Stimulated activated memory B cell treated with anti-CD40 and anti-IgM and Interleukin-4, amounts not matched to agents 10 μg/mL and 1 μg/mL and 100 μg/mL, for 72 hours (primary cell): ENCODE data around the gene SLC50A1.

Experiments
- ATAC-seq: fragments of 150-1000 bp; cut with Tn5 transposase; 2 replicates; pipeline ENCODE4 v1.10.0; 2021
- H3K27ac Mint-ChIP-seq: one replicate; pipeline ENCODE4 v1.8.0; 2022; ENCODE audit warnings: mild to moderate bottlenecking, mixed read lengths
- H3K27me3 Mint-ChIP-seq: one replicate; pipeline ENCODE4 v1.8.0; 2022; ENCODE audit warnings: mixed read lengths
- H3K36me3 Mint-ChIP-seq: one replicate; pipeline ENCODE4 v1.8.0; 2022; ENCODE audit warnings: mixed read lengths
- H3K4me1 Mint-ChIP-seq: one replicate; pipeline ENCODE4 v1.8.0; 2022; ENCODE audit warnings: mixed read lengths
- H3K4me3 Mint-ChIP-seq: one replicate; pipeline ENCODE4 v1.8.0; 2022; ENCODE audit warnings: mild to moderate bottlenecking, moderate library complexity, mixed read lengths
- H3K9me3 Mint-ChIP-seq: one replicate; pipeline ENCODE4 v1.8.0; 2022; ENCODE audit warnings: mixed read lengths

Gene SLC50A1

DNA sequence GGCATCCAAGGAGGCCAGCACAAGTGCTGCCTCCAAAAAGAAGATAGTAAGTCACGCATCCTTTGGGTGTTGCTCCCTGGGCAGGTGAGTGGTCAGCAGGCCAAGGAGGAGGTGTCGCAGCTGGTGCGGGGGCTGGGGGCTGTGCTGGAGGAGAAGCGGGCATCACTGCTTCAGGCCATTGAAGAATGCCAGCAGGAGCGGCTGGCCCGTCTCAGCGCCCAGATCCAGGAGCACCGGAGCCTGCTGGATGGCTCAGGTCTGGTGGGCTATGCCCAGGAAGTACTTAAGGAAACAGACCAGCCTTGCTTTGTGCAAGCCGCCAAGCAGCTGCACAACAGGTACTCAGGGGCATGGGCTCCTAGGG lies 42.2 kb downstream of the SLC50A1 start:
- Mint-ChIP-seq H3K27me3 (no peaks in the 10 kb centered on the region), H3K4me3 (no peak overlapping the region), H3K4me1 (peaks cover 32% of the 10 kb centered on the region), H3K27ac (no peak overlapping the region), H3K36me3 (peaks cover 13% of the 10 kb centered on the region), H3K9me3 (no peaks in the 10 kb centered on the region)
- ATAC-seq = no peak

DNA sequence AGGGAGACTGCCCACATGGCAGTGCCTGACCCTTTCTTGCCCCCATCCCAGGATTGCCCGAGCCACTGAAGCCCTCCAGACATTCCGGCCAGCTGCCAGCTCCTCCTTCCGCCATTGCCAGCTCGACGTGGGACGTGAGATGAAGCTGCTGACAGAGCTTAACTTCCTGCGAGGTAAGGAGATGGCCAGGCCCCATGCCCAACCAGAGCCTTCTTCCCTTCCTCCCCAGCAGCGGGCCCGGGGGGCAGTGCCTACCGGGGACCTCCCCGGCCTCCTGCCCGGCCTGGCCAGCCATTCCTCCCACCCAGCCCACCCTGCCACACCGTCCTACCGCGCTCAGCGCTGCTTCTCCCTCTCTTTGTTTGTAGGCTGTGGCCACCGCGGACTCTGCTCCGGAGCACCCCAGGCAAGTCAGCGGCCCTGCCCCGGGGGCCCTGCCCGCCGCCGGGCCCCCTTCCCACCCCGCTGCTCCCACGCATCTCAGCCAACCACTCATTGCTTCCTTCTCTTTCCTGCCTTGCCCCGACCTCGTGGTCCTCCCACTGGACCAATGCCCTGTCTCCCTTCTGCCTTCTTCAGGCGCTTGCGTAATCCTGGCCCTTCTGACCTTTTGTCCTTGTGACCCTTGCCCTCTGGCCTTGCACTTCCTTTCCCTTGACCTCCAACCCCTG lies 42.9 kb downstream of the SLC50A1 start:
- peak overlapping the region; percentile 11 for H3K27ac Mint-ChIP-seq
- no peak for ATAC-seq
- H3K27me3 Mint-ChIP-seq = no peaks in the 10 kb centered on the region
- peaks cover 32% of the 10 kb centered on the region for H3K4me1 Mint-ChIP-seq
- H3K4me3 Mint-ChIP-seq = no peak overlapping the region
- peaks cover 13% of the 10 kb centered on the region for H3K36me3 Mint-ChIP-seq
- H3K9me3 Mint-ChIP-seq = no peaks in the 10 kb centered on the region

DNA sequence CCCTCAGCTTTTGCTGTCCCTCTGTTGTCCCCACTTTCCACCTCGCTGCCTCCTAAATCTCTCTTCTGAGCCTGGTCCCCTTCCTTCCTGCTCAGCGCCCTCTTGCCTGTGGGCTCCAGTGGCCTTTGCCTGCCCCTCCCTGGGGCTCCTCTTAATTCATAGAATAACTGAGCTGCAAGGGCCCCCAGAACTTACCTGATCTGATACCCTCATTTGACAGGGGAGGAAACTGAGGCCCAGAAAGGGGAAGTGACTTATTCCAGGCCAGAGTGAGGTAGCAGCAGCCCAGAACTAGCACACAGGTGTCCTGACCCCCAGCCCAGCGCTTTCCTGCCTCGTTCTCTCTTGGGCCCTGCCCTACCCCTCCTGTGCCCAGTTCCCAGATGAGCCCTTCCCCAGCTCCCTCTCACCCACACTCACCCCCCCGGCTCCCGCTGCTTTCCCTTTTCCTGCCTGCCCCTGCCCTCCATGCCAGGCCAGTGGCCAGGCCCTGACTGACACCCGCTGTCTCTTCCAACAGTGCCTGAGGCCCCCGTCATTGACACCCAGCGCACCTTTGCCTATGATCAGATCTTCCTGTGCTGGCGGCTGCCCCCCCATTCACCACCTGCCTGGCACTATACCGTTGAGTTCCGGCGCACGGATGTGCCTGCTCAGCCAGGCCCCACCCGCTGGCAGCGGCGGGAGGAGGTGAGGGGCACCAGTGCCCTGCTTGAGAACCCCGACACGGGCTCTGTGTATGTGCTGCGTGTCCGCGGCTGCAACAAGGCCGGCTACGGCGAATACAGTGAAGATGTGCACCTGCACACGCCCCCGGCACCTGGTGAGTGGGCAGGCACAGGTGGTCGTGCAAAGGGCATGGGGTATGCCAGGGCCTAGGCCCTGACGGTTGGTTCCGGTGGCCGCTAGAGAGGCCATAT lies 43.7 kb downstream of the SLC50A1 start:
- H3K4me1 Mint-ChIP-seq = peaks cover 32% of the 10 kb centered on the region
- ATAC-seq = no peak
- H3K27me3 Mint-ChIP-seq = no peaks in the 10 kb centered on the region
- peak overlapping the region; percentile 11 for H3K27ac Mint-ChIP-seq
- H3K4me3 Mint-ChIP-seq = no peak overlapping the region
- peaks cover 13% of the 10 kb centered on the region for H3K36me3 Mint-ChIP-seq
- no peaks in the 10 kb centered on the region for H3K9me3 Mint-ChIP-seq

DNA sequence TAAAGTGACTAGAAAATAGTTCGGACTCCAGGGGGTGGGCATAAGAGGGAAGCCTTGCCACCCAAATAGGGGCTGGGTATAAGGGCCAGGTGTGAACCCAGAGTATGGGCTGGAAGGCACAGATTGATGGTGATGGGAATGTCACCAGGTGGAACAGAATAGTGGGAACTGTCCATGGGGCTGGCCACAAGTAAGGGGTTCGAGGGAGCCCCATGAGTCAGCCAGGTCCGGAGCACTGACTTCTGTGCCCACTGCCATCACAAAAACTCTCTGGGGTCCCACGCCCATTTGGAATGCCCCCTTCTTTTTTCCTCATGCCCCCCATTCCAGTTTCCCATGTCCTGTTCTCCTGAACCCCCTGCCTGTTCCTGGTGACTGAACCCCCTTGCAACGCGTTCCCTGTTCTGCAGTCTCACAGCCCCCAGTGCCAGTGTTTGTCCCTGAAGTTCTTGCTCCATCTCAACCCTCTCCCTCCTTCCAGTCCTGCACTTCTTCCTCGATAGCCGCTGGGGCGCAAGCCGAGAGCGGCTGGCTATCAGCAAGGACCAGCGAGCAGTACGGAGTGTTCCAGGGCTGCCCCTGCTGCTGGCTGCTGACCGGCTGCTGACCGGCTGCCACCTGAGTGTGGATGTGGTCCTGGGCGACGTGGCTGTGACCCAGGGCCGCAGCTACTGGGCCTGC lies 45.9 kb downstream of the SLC50A1 start:
- Mint-ChIP-seq H3K36me3 (peaks cover 13% of the 10 kb centered on the region), H3K9me3 (no peaks in the 10 kb centered on the region), H3K4me1 (peaks cover 38% of the 10 kb centered on the region), H3K27ac (no peak overlapping the region), H3K4me3 (no peak overlapping the region), H3K27me3 (no peaks in the 10 kb centered on the region)
- ATAC-seq = no peak

DNA sequence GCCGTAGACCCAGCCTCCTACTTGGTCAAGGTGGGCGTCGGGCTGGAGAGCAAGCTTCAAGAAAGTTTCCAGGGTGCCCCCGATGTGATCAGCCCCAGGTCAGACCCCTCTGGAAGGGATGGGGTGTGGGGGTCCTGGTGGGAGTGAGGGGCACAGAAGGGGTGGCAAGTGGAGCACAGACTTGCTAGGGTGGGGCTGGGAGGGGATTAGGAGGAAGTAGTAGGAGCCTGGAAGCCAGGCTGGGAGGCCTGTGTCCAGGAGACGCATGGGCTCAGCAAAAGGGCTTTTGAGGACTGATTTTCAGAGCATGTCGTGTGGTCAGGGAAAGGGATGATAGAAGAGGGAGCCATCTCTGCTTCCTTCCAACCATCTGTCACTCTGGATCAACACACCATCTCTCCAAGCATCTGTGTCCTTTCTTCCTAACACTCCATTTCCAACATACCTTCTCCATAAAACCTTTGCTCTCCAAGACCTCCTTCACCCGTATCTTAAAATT lies 46.4 kb downstream of the SLC50A1 start:
- Mint-ChIP-seq H3K4me3 (no peak overlapping the region), H3K4me1 (peaks cover 35% of the 10 kb centered on the region), H3K27ac (no peak overlapping the region), H3K36me3 (peaks cover 13% of the 10 kb centered on the region), H3K9me3 (no peaks in the 10 kb centered on the region), H3K27me3 (no peaks in the 10 kb centered on the region)
- no peak for ATAC-seq

DNA sequence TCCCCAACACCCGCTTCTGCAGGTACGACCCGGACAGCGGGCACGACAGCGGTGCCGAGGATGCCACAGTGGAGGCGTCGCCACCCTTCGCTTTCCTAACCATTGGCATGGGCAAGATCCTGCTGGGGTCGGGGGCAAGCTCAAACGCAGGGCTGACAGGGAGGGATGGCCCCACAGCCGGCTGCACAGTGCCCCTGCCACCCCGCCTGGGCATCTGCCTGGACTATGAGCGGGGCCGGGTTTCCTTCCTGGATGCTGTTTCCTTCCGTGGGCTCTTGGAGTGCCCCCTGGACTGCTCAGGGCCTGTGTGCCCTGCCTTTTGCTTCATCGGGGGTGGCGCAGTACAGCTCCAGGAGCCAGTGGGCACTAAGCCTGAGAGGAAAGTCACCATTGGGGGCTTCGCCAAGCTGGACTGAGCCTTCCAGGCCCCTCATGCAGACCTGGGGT lies 48.1 kb downstream of the SLC50A1 start:
- H3K4me3 Mint-ChIP-seq = no peak overlapping the region

DNA sequence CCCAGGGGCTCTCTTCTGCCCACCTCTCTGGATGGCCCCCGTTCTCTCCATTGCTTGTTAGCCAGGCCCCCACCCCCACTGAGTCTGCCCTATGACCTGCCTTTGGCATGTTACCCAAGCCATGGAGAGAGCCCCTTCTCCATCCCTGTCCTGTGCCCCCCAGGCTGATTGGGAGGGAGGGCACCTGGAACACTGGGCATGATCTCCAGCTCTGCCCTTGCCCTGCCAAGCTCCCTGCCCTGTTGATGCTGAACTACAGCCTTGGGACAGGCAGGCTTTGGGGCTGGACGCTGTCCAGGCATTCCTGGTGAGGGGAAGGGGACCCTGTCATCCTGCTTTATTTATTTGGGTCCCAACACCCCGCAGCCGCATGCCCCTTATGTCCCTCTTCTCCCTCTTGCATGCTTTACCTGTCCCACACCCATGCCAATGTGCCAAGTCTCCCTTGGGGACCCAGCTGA lies 48.7 kb downstream of the SLC50A1 start:
- Mint-ChIP-seq H3K27ac (peak overlapping the region; percentile 91), H3K4me3 (no peak overlapping the region), H3K9me3 (no peaks in the 10 kb centered on the region), H3K27me3 (no peaks in the 10 kb centered on the region), H3K4me1 (peaks cover 42% of the 10 kb centered on the region), H3K36me3 (peaks cover 4% of the 10 kb centered on the region)
- no peak for ATAC-seq

More for the DNA sequence above, 48.1 kb downstream of the SLC50A1 start:
- Mint-ChIP-seq H3K27ac (peak overlapping the region; percentile 91), H3K27me3 (no peaks in the 10 kb centered on the region), H3K36me3 (peaks cover 10% of the 10 kb centered on the region), H3K4me1 (peaks cover 42% of the 10 kb centered on the region), H3K9me3 (no peaks in the 10 kb centered on the region)
- no peak for ATAC-seq

DNA sequence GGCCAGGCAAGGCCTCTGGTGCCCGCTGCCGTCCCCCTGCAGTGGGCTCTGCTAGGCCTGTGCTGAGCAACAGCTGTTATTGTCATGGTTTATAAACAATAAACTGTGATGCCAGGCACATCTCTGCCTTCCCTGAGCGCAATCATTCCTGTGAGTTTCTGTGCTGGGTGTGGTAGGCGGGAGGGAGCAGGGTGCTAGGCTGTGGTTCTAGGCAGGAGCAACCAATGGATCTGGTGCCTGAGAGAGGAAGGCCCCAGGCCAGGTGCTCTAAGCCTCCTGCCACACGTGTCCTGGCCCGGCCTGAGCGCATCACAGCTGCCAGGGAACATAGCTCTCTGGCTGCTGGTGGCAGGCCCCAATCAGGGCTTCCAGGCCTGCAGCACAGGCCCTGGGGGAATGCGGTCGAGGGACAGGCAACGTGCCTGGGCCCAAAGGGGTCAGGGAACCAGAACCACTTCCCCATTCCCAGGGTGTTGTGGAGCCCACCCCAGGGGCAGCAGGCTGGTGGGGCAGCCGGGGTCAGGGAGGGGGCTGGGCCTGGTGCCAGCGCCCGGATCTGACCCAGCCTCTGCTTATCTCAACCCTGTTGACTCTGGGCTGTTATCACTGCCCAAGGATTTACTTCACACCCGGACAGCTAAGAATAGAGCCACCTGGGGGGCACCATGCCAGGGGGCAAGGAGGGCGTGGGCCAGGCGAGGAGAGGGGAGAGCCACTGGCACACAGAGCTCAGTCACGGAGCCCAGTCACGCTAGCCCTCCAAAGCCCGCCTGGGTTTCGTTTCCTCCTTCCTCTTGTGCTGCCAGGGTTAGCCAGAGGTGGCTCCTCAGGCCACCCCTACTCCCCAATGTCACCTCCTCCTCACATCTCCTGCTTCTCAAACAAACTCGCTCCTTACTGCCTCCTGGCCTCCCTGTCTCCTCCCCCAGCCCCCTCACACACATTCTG lies 49.5 kb downstream of the SLC50A1 start:
- Mint-ChIP-seq H3K4me1 (peaks cover 42% of the 10 kb centered on the region), H3K4me3 (peak overlapping the region; percentile 5), H3K27me3 (no peaks in the 10 kb centered on the region), H3K36me3 (no peaks in the 10 kb centered on the region), H3K9me3 (no peaks in the 10 kb centered on the region), H3K27ac (peak overlapping the region; percentile 91)
- peak; percentile 96 for ATAC-seq

DNA sequence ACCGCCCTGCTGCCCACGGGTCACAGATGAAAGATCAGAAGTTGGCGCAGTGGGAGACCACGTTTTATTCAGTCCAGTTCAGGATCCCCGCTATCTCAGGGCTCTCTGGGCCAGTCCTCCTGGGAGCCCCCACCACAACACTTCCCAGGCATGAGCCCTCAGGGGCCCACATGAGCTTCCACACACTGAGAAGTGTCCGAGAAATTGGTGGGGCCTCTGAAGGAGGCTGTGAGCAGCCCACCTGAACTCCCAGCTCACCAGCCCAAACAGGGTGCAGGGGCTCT lies 50.1 kb downstream of the SLC50A1 start:
- H3K9me3 Mint-ChIP-seq = no peaks in the 10 kb centered on the region
- peak overlapping the region; percentile 5 for H3K4me3 Mint-ChIP-seq
- H3K27me3 Mint-ChIP-seq = no peaks in the 10 kb centered on the region
- H3K4me1 Mint-ChIP-seq = peaks cover 42% of the 10 kb centered on the region
- peak overlapping the region; percentile 91 for H3K27ac Mint-ChIP-seq
- no peak for ATAC-seq
- H3K36me3 Mint-ChIP-seq = no peaks in the 10 kb centered on the region

DNA sequence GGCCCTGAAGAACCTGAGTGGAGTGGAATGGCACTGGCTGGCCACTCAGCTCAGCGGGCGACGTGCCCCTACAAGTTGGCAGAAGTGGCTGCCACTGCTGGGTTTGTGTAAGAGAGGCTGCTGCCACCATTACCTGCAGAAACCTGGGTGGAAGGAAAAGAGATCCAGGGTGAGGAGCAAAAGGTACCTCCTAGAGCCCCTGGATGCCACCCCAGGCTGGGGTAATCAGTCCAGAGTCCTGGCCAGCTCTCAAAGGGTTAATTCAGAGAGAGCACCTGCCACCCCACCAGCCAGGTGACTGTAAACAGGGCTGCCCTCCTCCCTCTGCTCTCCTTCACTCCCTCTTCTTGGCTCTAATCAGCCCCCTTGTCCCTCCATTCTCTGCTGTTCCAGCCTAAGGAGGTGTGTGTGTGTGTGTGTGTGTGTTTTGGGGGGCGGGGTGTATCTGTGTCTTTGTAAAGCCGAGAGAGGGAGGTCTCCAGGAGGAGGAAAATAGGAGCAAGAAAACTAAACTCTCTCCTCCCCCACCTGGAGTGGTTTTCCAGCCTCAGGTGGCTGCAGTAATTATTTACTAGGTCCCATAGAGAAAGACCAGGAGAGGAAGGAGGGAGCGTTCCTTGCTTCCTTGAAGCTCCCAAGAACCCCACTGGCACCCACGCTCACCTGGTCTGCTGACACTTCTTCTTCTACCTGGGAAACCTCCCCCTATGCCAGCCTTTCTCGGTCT lies 50.6 kb downstream of the SLC50A1 start:
- no peak for ATAC-seq
- Mint-ChIP-seq H3K27me3 (no peaks in the 10 kb centered on the region), H3K4me3 (no peak overlapping the region), H3K4me1 (peaks cover 42% of the 10 kb centered on the region), H3K27ac (peak overlapping the region; percentile 91), H3K36me3 (no peaks in the 10 kb centered on the region), H3K9me3 (no peaks in the 10 kb centered on the region)

DNA sequence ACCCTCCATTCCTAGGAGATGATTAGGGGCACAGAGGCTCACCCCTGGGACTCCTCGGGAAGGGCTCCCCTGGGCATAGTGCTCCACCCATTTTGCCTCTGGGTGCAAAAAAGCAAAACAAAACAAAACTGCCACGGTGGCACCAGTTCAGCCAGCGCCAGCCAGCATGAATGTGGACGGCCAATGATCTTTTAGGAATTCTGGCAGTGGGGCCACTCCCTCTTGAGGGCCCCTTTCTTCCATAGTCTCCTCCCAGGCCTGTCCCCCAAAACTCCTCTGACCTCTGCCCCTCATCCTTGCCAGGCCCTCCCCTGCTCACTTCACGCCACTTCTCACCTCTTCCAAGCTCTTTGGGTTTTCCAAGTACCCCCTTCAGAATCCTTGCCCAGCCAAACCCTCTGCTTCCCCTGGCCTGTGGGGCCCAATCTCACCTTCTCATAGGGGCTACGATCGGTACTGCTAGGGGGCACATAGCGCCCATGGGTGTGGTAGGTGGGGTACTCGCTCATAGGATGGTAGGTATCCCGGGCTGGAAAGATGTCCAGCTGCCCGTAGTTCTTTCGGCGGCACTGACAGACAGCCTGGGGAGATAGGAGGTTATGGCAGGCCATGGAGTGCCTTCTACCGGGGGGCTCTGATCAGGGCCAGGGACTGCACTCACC lies 51.3 kb downstream of the SLC50A1 start:
- Mint-ChIP-seq H3K4me3 (no peak overlapping the region), H3K27ac (peak overlapping the region; percentile 91), H3K36me3 (no peaks in the 10 kb centered on the region), H3K27me3 (no peaks in the 10 kb centered on the region), H3K4me1 (peaks cover 42% of the 10 kb centered on the region), H3K9me3 (no peaks in the 10 kb centered on the region)
- ATAC-seq = no peak

DNA sequence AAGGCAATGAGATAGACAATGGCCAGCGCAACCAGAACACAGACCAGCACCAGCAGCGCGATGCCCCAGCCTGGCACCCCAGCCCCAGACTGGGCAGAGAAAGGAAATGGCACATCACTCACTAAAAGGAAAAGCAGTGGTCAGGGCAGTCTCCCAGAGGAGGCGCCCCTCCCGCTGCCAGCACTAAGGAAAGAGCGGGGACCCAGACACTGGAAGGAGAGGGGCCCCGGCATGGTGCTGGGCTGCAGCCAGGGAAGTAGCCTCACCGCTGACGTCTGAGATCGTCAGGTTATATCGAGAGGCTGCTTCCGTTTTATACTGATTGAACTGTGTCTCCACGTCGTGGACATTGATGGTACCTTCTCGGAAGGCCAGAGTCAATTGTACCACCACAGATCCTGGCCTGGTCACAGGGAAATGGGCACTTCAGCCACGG lies 51.8 kb downstream of the SLC50A1 start:
- ATAC-seq = no peak
- Mint-ChIP-seq H3K27ac (peak overlapping the region; percentile 91), H3K9me3 (no peaks in the 10 kb centered on the region), H3K36me3 (no peaks in the 10 kb centered on the region), H3K4me1 (peaks cover 44% of the 10 kb centered on the region), H3K27me3 (no peaks in the 10 kb centered on the region), H3K4me3 (no peak overlapping the region)

DNA sequence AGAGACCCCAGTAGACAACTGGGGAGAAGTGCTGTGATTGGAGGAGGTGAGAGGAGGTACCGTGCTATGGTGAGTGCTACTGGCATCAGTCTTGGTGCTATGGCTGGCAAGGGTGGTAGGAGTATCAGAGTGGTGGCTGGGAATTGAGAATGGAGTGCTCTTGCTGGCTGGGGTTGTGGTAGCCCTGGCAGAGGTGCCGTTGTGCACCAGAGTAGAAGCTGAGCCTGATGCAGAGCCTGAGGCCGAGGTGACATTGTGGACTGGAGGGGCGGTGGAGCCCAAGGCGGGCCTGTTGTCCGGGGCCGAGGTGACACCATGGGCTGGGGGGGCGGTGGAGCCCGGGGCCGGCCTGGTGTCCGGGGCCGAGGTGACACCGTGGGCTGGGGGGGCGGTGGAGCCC lies 52.6 kb downstream of the SLC50A1 start:
- H3K27ac Mint-ChIP-seq = peak overlapping the region; percentile 10
- H3K4me1 Mint-ChIP-seq = peaks cover 48% of the 10 kb centered on the region
- no peaks in the 10 kb centered on the region for H3K27me3 Mint-ChIP-seq
- ATAC-seq = no peak
- no peak overlapping the region for H3K4me3 Mint-ChIP-seq
- no peaks in the 10 kb centered on the region for H3K9me3 Mint-ChIP-seq
- H3K36me3 Mint-ChIP-seq = no peaks in the 10 kb centered on the region
